ENCODE data around the gene SMPD4.
"Not testable (repeated sequence)": the region's sequence is repeated elsewhere in the genome, so short reads cannot be mapped to it uniquely, and the experiment has no call there.

- TF ChIP-seq POLR2AphosphoS5 (IDR thresholded peaks at IDR 0.05; ENCODE audit: borderline replicate concordance, low read depth, low read length); FOXP2 (optimal IDR thresholded peaks at IDR 0.05; ENCODE audit: control extremely low read depth, extremely low read length, insufficient read depth): not testable (repeated sequence)
Measured at GRCh38 chr2:130188958-130189357, 7.6 kb upstream of the SMPD4 start.
